ENCODE measurements around the gene TRAF3. TPM values are rescaled to one million over a fixed set of nuclear protein-coding genes. Genes with fewer than 3 reads are reported as not detected.

The TRAF3 gene
- total RNA-seq, 1 donor from 2014 or later, result 5.7 TPM

- no peak overlapping the region for H3K27ac ChIP-seq (ENCODE audit: low read depth, low read length)
- H3K9ac ChIP-seq (ENCODE audit: low read depth in 1 of 3, low read length in 3 of 3), result no peak overlapping the region
Observed at GRCh38 chr14:102805371-102805891, 28.2 kb downstream of the TRAF3 start.

GRCh38 chr14:102805941-102806340 lies 28.7 kb downstream of the TRAF3 start:
- no peaks in the 10 kb centered on the region for H3K36me3 ChIP-seq (ENCODE audit: control insufficient read depth in 3 of 3, insufficient read depth in 3 of 3, low read length in 3 of 3)
- no peak overlapping the region for H3K4me3 ChIP-seq (ENCODE audit: low read length in 3 of 3)
- H3K27ac ChIP-seq (ENCODE audit: low read depth, low read length), result no peak overlapping the region
- no peaks in the 10 kb centered on the region for H3K9me3 ChIP-seq (ENCODE audit: control insufficient read depth in 3 of 3, low read length in 3 of 3)
- H3K9ac ChIP-seq (ENCODE audit: low read depth in 1 of 3, low read length in 3 of 3), result no peak overlapping the region
- H3K4me1 ChIP-seq (ENCODE audit: control insufficient read depth in 3 of 3, insufficient read depth in 3 of 3, low read length in 3 of 3), result no peaks in the 10 kb centered on the region
- H3K27me3 ChIP-seq (ENCODE audit: control insufficient read depth in 3 of 3, insufficient read depth in 3 of 3, low read length in 3 of 3), result no peaks in the 10 kb centered on the region

More at GRCh38 chr14:102805371-102805891, 28.2 kb downstream of the TRAF3 start:
- no peak overlapping the region for H3K4me3 ChIP-seq (ENCODE audit: low read length in 3 of 3)
- no peaks in the 10 kb centered on the region for H3K4me1 ChIP-seq (ENCODE audit: control insufficient read depth in 3 of 3, insufficient read depth in 3 of 3, low read length in 3 of 3)
- H3K36me3 ChIP-seq (ENCODE audit: control insufficient read depth in 3 of 3, insufficient read depth in 3 of 3, low read length in 3 of 3), result no peaks in the 10 kb centered on the region
- H3K27me3 ChIP-seq (ENCODE audit: control insufficient read depth in 3 of 3, insufficient read depth in 3 of 3, low read length in 3 of 3), result no peaks in the 10 kb centered on the region
- no peaks in the 10 kb centered on the region for H3K9me3 ChIP-seq (ENCODE audit: control insufficient read depth in 3 of 3, low read length in 3 of 3)

DNA sequence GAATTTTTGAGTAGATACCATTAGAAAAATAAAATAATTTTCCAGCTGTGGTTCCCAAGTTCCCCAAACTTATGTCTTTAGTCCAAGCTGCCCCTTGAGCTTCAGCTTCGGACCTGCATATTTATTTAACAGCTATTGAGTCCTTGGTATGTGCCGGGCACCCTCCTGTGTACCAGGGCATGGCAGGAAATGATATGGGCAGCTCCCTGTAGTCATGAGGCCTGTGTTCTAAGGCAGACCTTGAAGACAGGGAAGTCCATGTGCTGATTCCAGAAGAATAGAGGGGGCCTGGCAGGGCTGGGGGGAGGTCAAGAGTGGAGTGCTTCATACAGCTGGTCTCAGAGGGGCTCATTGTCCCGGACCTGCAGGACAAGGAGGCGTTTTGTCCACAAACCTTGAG lies 29.2 kb downstream of the TRAF3 start:
- H3K36me3 ChIP-seq (ENCODE audit: control insufficient read depth in 3 of 3, insufficient read depth in 3 of 3, low read length in 3 of 3), result no peaks in the 10 kb centered on the region
- no peak overlapping the region for H3K4me3 ChIP-seq (ENCODE audit: low read length in 3 of 3)
- no peaks in the 10 kb centered on the region for H3K9me3 ChIP-seq (ENCODE audit: control insufficient read depth in 3 of 3, low read length in 3 of 3)
- no peaks in the 10 kb centered on the region for H3K4me1 ChIP-seq (ENCODE audit: control insufficient read depth in 3 of 3, insufficient read depth in 3 of 3, low read length in 3 of 3)
- no peak overlapping the region for H3K27ac ChIP-seq (ENCODE audit: low read depth, low read length)
- H3K27me3 ChIP-seq (ENCODE audit: control insufficient read depth in 3 of 3, insufficient read depth in 3 of 3, low read length in 3 of 3), result no peaks in the 10 kb centered on the region
- H3K9ac ChIP-seq (ENCODE audit: low read depth in 1 of 3, low read length in 3 of 3), result no peak overlapping the region

DNA sequence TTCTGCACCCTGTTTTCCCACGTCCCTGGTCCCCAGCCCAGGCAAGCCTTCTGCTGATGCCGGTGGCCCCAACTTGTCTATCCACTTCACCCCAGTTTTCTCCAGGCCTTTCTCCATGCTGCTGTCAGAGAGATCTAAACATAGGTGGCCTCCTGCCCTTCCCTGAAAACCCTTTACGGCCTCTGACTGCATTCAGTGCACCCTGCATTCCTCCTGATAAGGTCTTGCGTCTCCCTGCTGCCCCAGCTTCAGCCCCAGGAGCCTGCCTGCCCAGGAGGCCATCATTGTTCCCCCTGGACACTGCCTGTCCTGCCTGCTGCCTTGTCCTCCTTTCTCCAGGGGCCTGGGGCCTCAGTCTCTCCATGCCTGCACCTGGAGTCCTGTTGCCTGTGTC lies 29.8 kb downstream of the TRAF3 start:
- H3K27ac ChIP-seq (ENCODE audit: low read depth, low read length), result no peak overlapping the region
- H3K4me1 ChIP-seq (ENCODE audit: control insufficient read depth in 3 of 3, insufficient read depth in 3 of 3, low read length in 3 of 3), result no peaks in the 10 kb centered on the region
- H3K9ac ChIP-seq (ENCODE audit: low read depth in 1 of 3, low read length in 3 of 3), result no peak overlapping the region
- no peak overlapping the region for H3K4me3 ChIP-seq (ENCODE audit: low read length in 3 of 3)
- no peaks in the 10 kb centered on the region for H3K27me3 ChIP-seq (ENCODE audit: control insufficient read depth in 3 of 3, insufficient read depth in 3 of 3, low read length in 3 of 3)
- H3K36me3 ChIP-seq (ENCODE audit: control insufficient read depth in 3 of 3, insufficient read depth in 3 of 3, low read length in 3 of 3), result no peaks in the 10 kb centered on the region
- H3K9me3 ChIP-seq (ENCODE audit: control insufficient read depth in 3 of 3, low read length in 3 of 3), result no peaks in the 10 kb centered on the region

DNA sequence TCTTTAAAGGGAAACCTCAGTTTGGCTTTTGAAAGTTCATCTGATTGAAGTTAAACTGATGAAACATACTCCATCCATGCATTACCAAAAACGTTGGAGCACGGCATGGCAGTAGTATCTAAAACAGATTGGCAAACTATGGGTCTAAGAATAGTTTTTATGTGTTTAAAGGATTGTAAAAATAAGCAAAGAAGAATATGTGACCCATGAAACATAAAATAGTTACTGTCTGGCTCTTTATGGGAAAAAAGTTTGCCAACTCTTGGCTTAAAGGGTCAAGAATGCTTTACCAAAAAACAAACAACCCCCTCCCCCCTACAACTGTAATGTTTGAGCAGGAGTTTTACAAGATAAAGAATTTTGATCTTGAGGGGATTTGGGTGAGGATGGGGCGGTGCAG lies 32.6 kb downstream of the TRAF3 start:
- Histone ChIP-seq H3K27me3 (ENCODE audit: control insufficient read depth in 3 of 3, insufficient read depth in 3 of 3, low read length in 3 of 3) (no peaks in the 10 kb centered on the region), H3K27ac (ENCODE audit: low read depth, low read length) (no peak overlapping the region), H3K9ac (ENCODE audit: low read depth in 1 of 3, low read length in 3 of 3) (no peak overlapping the region), H3K4me3 (ENCODE audit: low read length in 3 of 3) (no peak overlapping the region), H3K9me3 (ENCODE audit: control insufficient read depth in 3 of 3, low read length in 3 of 3) (no peaks in the 10 kb centered on the region), H3K4me1 (ENCODE audit: control insufficient read depth in 3 of 3, insufficient read depth in 3 of 3, low read length in 3 of 3) (no peaks in the 10 kb centered on the region), H3K36me3 (ENCODE audit: control insufficient read depth in 3 of 3, insufficient read depth in 3 of 3, low read length in 3 of 3) (no peaks in the 10 kb centered on the region)

DNA sequence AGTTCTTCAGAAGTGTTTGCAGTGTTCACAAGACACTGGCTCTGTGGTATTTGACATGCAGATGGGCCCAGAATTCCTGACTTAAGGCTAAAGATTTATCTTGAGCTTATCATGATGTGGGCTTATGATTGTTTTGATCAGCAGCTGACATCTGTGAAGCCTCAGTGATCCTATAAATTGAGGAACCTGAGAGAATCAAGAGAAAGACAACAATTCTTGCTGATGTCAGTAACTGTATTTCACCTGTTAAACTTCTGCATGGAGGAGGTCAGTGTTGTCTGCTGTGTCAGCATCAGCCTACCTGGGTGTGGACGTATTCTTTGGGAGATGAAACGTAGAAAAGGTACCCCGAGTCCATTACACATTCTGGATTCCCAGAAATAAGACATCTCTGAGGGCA lies 33.3 kb downstream of the TRAF3 start:
- no peaks in the 10 kb centered on the region for H3K9me3 ChIP-seq (ENCODE audit: control insufficient read depth in 3 of 3, low read length in 3 of 3)
- H3K27me3 ChIP-seq (ENCODE audit: control insufficient read depth in 3 of 3, insufficient read depth in 3 of 3, low read length in 3 of 3), result no peaks in the 10 kb centered on the region
- no peaks in the 10 kb centered on the region for H3K4me1 ChIP-seq (ENCODE audit: control insufficient read depth in 3 of 3, insufficient read depth in 3 of 3, low read length in 3 of 3)
- H3K9ac ChIP-seq (ENCODE audit: low read depth in 1 of 3, low read length in 3 of 3), result no peak overlapping the region
- no peak overlapping the region for H3K27ac ChIP-seq (ENCODE audit: low read depth, low read length)
- H3K4me3 ChIP-seq (ENCODE audit: low read length in 3 of 3), result no peak overlapping the region
- no peaks in the 10 kb centered on the region for H3K36me3 ChIP-seq (ENCODE audit: control insufficient read depth in 3 of 3, insufficient read depth in 3 of 3, low read length in 3 of 3)

DNA sequence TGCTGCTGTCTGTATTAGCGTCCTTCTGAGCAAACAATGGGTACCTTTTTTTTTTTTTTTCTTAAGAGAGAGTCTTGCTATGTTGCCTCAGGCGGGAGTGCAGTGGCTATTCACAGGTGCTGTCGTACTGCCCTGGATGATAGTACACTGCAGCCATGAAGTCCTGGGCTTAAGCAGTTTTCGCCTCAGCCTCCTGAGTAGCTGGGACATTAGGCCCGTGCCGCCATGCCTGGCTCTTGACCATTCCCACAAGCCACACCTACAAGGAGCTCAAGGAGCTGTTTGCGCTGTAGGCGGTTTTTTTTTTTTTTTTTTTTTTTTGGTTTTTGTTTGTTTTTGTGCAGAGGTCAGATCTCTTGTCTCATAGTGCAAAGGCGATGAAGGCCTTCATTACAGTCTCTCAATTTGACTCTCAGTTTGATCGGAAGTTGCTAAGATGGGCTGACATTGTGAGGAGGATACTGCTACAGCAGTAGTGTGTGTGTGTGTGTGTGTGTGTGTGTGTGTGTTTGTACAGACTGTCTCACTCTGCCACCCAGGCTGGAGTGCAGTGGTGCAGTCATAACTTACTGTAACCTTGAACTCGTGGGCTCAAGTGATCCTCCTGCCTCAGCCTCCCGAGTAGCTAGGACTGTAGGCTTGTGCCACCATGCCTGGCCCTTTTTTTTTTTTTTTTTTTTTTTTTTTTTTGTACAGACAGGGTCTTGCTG lies 34.2 kb downstream of the TRAF3 start:
- Histone ChIP-seq H3K27me3 (ENCODE audit: control insufficient read depth in 3 of 3, insufficient read depth in 3 of 3, low read length in 3 of 3) (no peaks in the 10 kb centered on the region), H3K9me3 (ENCODE audit: control insufficient read depth in 3 of 3, low read length in 3 of 3) (no peaks in the 10 kb centered on the region), H3K9ac (ENCODE audit: low read depth in 1 of 3, low read length in 3 of 3) (no peak overlapping the region), H3K27ac (ENCODE audit: low read depth, low read length) (no peak overlapping the region), H3K4me3 (ENCODE audit: low read length in 3 of 3) (no peak overlapping the region), H3K4me1 (ENCODE audit: control insufficient read depth in 3 of 3, insufficient read depth in 3 of 3, low read length in 3 of 3) (no peaks in the 10 kb centered on the region), H3K36me3 (ENCODE audit: control insufficient read depth in 3 of 3, insufficient read depth in 3 of 3, low read length in 3 of 3) (no peaks in the 10 kb centered on the region)

DNA sequence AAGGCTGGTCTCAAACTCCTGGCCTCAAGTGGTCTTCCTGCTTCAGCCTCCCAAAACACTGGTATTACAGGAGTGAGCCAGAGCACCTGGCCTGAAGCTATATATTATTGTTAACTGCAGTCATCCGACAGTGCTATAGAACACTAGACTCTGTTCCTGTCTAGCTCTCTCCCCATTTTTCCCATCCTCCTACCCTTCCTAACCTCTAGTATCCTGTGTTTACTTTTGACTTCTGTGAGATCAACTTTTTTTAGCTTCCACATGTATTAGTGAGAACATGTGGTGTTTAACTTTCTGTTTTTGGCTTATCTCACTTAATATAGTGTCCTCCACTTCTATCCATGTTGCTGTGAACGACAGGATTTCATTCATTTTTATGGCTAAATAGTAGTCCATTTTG lies 34.7 kb downstream of the TRAF3 start:
- H3K4me3 ChIP-seq (ENCODE audit: low read length in 3 of 3), result no peak overlapping the region
- no peaks in the 10 kb centered on the region for H3K36me3 ChIP-seq (ENCODE audit: control insufficient read depth in 3 of 3, insufficient read depth in 3 of 3, low read length in 3 of 3)
- H3K27me3 ChIP-seq (ENCODE audit: control insufficient read depth in 3 of 3, insufficient read depth in 3 of 3, low read length in 3 of 3), result no peaks in the 10 kb centered on the region
- no peaks in the 10 kb centered on the region for H3K4me1 ChIP-seq (ENCODE audit: control insufficient read depth in 3 of 3, insufficient read depth in 3 of 3, low read length in 3 of 3)
- no peak overlapping the region for H3K9ac ChIP-seq (ENCODE audit: low read depth in 1 of 3, low read length in 3 of 3)
- no peak overlapping the region for H3K27ac ChIP-seq (ENCODE audit: low read depth, low read length)
- H3K9me3 ChIP-seq (ENCODE audit: control insufficient read depth in 3 of 3, low read length in 3 of 3), result no peaks in the 10 kb centered on the region

- no peak overlapping the region for H3K27ac ChIP-seq (ENCODE audit: low read depth, low read length)
- H3K27me3 ChIP-seq (ENCODE audit: control insufficient read depth in 3 of 3, insufficient read depth in 3 of 3, low read length in 3 of 3), result no peaks in the 10 kb centered on the region
- H3K36me3 ChIP-seq (ENCODE audit: control insufficient read depth in 3 of 3, insufficient read depth in 3 of 3, low read length in 3 of 3), result no peaks in the 10 kb centered on the region
- H3K9me3 ChIP-seq (ENCODE audit: control insufficient read depth in 3 of 3, low read length in 3 of 3), result no peaks in the 10 kb centered on the region
- H3K4me1 ChIP-seq (ENCODE audit: control insufficient read depth in 3 of 3, insufficient read depth in 3 of 3, low read length in 3 of 3), result peaks cover 0 to 3% (median 0%) of the 10 kb centered on the region in 3 donors
- H3K9ac ChIP-seq (ENCODE audit: low read depth in 1 of 3, low read length in 3 of 3), result no peak overlapping the region
- no peak overlapping the region for H3K4me3 ChIP-seq (ENCODE audit: low read length in 3 of 3)
Observed at GRCh38 chr14:102813691-102814090, 36.4 kb downstream of the TRAF3 start.

GRCh38 chr14:102817318-102817717 lies 40.1 kb downstream of the TRAF3 start:
- H3K27ac ChIP-seq (ENCODE audit: low read depth, low read length), result no peak overlapping the region
- no peak overlapping the region for H3K9ac ChIP-seq (ENCODE audit: low read depth in 1 of 3, low read length in 3 of 3)
- no peaks in the 10 kb centered on the region for H3K9me3 ChIP-seq (ENCODE audit: control insufficient read depth in 3 of 3, low read length in 3 of 3)

More at GRCh38 chr14:102817318-102817717, 40.1 kb downstream of the TRAF3 start:
- Histone ChIP-seq H3K4me1 (ENCODE audit: control insufficient read depth in 3 of 3, insufficient read depth in 3 of 3, low read length in 3 of 3) (peaks cover 0 to 3% (median 0%) of the 10 kb centered on the region in 3 donors), H3K27me3 (ENCODE audit: control insufficient read depth in 3 of 3, insufficient read depth in 3 of 3, low read length in 3 of 3) (no peaks in the 10 kb centered on the region), H3K36me3 (ENCODE audit: control insufficient read depth in 3 of 3, insufficient read depth in 3 of 3, low read length in 3 of 3) (no peaks in the 10 kb centered on the region), H3K4me3 (ENCODE audit: low read length in 3 of 3) (no peak overlapping the region)

All from skeletal muscle tissue (tissue), 4 donors.